Activated CD4-positive, alpha-beta T cell treated with anti-CD3 and anti-CD28 coated beads, Interleukin-2, amount 50 U/mL, for 24 hours (primary cell): Measurements from ENCODE around the gene MTERF4.
A peak's percentile ranks its signal among the peaks of the same experiment; 100 is the strongest.

Source experiments
- DNase-seq, 2 donors: peaks; one replicate each; pipeline ENCODE4 v3.0.0-alpha.2; 2020; ENCODE audit warnings: low read depth in 1 of 2, low spot score in 1 of 2

The MTERF4 gene

GRCh38 chr2:241102239-241102803 is at the start of gene MTERF4:
MTERF4 (minus strand) TSS chr2:241102287; CDS start chr2:241102273, 14 bp downstream.
- peak; percentile 84 to 85 for DNase-seq

GRCh38 chr2:241150660-241151530 is 48.8 kb upstream of the MTERF4 start:
- no peak for DNase-seq

- DNase-seq, result peak; percentile 82 to 92
These were observed 48.0 kb upstream of the MTERF4 start, which contains the start of gene PPP1R7 for GRCh38 chr2:241149925-241150659. PPP1R7 (plus strand) TSS chr2:241150467; CDS start chr2:241150496, 29 bp downstream.

DNA sequence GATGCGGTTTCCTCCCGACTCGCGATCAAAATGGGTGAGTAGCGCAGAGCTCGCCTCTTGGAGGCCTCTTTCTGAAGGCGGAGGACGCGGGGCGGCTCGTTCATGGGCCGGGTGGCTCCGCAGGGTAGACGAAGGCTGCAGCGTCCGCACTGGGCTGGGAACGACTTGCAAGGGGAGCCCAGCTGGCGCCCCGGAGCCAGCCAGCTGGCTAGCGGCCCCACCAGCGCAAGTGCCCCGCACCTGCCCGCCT is 47.5 kb upstream of the MTERF4 start:
- no peak for DNase-seq

DNA sequence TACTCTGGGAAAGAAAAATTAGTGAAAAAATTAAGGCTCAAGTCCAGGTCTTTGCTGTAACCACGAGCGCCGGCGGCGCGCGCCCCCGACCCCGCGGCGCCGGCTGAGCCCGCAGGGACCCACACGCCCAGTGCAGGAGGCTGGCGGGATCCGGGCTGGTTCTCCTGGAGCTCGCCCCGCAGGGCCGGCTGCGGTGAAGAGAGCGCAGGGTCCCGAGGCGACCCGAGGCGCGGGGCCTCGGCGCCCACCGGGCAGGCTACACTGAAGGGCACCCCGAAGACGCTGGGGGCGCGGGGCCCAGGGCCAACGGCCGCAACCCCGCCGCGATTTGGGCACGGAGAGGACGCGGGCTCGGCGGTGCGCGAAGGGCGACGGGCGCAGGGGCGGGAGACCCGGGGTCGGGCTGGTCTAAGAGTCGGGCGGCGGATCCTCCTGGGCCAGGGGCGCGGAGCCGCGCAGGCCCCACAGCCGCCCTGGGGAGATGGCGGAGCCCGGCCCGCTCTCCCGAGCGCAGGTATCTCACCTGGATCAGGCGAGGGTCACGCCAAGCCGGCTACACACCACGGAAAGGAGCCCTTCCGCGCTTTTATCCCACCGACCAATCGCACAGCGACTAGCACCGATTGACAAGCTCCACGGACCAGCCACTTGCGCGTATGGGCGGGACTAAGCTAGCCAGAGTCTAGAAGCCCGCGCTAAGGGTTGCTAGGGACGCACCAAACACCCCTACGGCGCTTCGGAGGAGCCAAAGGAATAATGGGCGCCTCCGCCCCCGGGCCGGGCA is 47.0 kb upstream of the MTERF4 start, which contains the start of gene PASK:
TSS of gene PASK (minus strand) at position 582 of the 784 bp plus-strand sequence. CDS start 6,440 bp downstream, outside the sequence.
- DNase-seq, result peak; percentile 74 to 92

DNA sequence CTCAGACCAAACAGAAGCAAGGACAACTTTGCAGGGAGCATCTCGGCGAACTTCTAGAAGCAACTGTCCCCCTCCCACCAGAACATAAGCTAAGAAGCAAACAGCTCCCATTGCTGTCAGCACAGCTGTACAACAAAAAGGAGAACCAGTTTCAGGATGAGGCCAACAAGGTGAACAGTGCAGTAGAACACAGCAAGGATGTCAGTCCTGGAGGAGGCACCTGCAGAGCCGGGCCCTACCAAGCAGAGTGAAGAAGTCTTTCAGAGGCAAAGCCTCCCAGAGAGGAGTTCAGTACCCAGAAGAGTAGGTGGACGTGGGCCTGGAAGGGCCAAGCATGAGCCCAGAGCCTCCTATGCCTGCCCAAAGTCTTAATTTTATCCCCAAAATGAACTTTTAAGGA is 46.2 kb upstream of the MTERF4 start:
- no peak for DNase-seq

DNA sequence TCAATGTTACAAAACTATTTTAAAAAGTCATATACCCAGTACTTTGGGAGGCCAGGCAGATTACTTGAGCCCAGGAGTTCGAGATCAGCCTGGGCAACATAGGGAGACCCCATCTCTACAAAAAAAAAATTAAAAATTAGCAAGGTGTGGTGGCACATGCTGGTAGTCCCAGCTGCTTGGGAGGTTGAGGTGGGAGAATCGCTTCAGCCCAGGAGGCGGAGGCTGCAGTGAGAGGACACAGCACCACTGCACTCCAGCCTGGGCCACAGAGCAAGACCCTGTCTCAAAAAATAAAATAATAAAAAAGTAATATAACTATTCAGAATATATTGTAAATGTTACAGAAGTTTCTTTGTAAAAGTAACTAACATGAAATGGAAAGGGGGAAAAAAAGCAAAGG is 45.2 kb upstream of the MTERF4 start:
- DNase-seq, result no peak

GRCh38 chr2:241146286-241146685 is 44.2 kb upstream of the MTERF4 start:
- no peak for DNase-seq

DNA sequence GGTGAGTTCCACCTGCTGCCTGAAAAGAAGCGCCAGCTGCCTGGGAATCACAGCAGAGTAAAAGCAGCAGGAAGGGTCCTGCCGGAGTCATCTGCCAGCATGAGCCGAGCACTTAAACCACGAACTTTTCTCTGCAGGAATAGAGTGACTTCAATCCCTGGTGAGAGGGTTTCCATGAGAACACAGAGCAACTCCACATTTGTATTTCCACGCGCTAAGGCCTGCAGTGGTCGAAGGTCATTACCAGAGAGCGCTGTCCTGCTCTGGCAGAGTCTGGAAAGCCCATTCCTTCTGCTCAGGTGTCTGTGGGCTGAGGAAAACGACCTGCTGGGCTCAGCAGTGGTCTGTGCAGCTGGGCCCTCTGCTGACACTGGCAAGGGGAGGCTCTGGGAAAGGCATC is 40.5 kb upstream of the MTERF4 start:
- DNase-seq, result no peak

GRCh38 chr2:241142063-241142462 is 40.0 kb upstream of the MTERF4 start:
- DNase-seq, result no peak

DNA sequence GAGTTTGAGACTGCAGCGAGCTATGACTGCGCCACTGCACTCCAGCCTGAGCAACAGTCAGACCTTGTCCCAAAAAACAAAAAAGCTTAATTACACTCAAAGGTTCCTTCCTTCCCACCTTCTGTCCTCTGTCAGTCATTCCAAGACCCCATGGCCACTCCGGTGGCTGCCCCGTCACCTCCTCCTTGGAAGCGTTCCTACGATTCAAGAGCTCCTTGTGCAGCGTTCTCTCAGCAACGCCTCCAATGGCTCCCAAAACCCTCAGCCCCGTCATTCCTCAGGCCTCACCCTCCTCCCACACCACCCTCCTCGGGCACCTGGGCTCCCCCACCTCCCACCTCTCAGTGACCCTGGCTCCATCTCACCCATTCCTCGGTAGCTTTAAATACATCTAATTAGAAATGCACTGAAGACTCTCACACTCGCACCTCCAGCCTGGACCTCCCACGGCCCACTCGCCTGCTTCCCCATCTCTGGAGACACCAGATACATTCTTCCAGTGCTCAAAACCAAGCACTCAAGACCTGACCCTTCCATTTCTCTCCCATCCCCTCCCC is 39.2 kb upstream of the MTERF4 start:
- DNase-seq, result no peak

GRCh38 chr2:241140445-241140840 is 38.4 kb upstream of the MTERF4 start:
- no peak for DNase-seq

DNA sequence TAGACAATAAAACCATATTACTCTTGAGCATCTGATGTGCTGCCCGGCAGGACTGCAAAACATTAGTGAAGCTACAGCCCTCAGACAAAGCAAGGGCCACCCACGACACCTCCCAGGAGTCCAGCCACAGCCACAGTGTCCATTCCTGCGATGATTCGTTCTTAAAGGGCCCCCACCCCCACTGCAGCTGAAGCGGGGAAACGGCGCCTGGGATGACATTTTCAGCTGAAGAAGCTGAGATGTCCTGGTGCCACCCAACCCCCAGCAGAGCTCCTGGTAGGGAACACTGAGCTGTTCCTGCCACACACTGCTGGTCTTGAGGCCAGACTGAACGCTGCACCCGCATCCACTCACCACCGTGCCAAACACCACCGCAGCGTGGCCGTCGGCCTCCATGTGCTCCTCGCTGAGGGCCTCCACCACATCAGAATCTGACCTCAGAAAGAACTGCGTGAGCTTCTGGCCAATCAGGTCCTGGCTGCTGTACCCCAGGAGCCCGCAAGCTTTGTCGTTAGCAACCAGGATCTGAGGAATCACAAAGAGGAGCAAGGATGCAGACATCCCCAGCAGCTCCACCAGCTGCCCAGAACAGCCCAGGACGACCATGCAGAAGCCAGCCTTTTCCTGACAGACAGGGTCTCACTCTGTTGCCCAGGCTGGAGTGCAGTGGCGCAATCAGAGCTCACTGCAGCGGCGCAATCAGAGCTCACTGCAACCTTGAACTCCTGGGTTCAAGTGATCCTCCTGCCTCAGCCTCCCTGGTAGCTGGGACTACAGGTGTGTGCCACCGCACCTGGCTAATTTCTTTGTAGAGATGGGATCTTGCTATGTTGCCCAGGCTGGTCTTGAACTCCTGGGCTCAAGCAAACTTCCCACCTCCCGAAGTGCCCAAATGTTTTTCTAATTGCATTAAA is 37.7 kb upstream of the MTERF4 start:
- DNase-seq, result no peak

DNA sequence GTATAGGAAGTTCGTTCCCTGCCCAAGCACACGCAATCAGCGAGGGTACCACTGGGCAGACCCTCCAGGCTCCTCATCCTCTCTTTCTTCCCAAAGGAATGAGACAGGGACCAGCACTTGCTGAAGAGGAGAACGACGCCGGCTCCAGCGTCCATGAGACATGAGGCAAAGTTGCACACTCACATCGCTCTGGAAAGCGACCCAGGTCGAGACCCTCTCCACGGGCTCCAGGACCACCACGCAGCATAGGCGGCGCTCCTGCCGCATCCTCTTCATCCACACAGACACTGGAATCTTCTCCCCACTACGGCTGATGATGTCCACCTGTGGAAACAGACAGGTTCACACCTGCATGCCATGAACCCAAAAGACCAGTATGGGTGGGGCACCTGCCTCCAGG is 36.4 kb upstream of the MTERF4 start:
- no peak for DNase-seq

- DNase-seq, result no peak
These were observed 35.4 kb upstream of the MTERF4 start for GRCh38 chr2:241137276-241138190.

DNA sequence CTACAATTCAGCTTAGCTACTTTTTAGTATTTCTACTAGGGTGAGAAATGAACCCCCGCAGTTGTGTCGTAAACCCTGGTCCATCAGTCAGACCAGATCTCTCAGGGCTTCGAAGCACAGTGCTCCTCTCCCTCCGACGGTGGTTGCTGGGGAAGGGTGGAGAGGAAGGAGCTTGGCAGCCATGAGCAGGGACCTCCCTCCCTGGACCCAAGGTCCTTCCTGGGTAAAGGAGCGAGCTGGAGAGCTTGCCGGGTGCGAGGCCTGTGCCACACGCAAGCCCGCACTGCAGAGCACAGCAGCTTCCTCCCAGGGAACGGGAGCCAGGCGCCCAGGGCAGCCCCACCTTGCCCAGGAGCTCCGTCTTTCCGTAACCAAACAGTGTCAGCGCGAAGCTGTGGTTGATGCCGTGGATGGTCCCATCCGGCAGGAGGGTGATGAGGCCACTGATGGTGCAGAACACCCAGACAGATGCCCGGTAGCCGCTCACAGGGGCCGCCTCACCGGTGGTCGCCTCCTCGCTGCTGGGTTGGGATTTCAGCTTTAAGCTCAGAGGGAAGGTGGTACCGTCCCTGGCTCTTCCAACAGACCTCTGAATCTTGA is 34.7 kb upstream of the MTERF4 start:
- DNase-seq, result no peak

GRCh38 chr2:241136191-241136590 is 34.1 kb upstream of the MTERF4 start:
- DNase-seq, result no peak

DNA sequence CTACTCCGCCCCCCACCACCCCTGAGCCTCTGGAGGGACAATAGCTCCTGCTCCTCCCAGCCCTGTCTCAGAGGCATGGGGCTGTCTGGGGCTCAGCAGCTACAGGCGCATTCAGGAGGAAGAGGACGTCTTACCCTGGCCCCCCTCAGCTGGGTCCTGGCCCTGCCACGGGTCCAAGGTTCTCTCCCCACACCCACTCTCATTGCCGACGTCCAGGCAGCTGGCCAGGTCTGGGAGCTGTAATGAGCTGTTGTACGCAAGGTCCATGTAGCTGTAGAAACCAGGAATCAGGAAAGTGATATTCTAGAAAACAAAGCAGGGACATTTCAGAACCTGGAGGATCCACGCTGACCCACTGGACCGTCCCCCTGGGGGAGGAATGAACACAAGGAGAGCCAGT is 33.6 kb upstream of the MTERF4 start:
- DNase-seq, result no peak
